AG08396 (cell line): ENCODE data around the gene TNFAIP8L1.

Experiments used
- DNase-seq: peaks from one replicate; pipeline ENCODE4 v3.0.0; 2012; ENCODE audit warnings: low spot score, mixed read lengths

Gene TNFAIP8L1

GRCh38 chr19:4609878-4610511, 29.3 kb upstream of the TNFAIP8L1 start:
- no peak for DNase-seq

- DNase-seq: no peak
These were observed 26.0 kb upstream of the TNFAIP8L1 start for GRCh38 chr19:4613254-4613751.

GRCh38 chr19:4618019-4618418, 21.3 kb upstream of the TNFAIP8L1 start:
- no peak for DNase-seq

DNA sequence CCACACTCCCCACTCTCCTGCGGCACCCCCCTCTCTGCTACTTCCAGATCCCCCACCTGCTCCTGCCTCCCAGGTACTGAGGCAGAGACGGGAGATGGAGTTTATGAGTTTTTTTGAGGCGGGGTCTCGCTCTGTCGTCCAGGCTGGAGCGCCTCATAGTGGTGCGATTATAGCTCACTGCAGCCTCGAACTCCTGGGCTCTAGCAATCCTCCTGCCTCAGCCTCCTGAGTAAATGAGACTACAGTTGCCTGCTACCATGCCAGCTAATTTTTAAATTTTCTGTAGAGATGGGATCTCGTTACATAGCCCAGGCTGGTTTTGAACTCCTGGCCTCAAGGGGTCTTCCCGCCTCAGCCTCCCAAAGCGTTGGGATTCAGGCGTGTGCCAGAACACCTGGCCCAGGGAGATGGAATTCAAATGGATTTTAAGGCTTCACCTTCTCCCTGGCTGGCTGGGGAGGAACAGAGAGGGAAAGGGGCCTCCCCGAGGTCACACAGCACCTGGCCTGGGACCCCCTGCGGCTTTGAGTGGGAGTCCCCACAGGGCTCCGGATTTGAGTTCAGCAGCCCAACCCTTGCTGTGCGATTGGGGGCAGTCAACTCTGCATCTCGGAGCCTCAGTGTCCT, 19.5 kb upstream of the TNFAIP8L1 start:
- DNase-seq: no peak

DNA sequence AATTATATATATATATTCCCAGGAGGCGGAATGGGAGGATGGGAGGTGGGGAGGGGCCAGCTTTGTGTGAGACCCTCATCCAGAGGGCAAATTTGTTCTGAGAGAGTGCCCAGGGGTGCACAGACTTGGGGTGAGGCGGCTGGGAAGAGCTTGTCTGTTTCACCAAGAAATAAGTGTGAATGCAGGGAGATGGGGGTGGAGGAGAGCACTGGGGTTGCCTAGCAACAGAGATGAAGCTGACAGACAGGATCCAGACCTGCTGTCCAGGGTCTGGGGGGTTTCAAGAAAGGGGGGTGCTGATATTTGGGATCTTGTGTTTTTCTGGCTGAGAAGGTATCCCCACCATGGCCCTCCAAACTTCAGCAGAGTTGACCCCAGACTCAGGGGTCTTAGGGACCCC, 18.6 kb upstream of the TNFAIP8L1 start:
- no peak for DNase-seq

DNA sequence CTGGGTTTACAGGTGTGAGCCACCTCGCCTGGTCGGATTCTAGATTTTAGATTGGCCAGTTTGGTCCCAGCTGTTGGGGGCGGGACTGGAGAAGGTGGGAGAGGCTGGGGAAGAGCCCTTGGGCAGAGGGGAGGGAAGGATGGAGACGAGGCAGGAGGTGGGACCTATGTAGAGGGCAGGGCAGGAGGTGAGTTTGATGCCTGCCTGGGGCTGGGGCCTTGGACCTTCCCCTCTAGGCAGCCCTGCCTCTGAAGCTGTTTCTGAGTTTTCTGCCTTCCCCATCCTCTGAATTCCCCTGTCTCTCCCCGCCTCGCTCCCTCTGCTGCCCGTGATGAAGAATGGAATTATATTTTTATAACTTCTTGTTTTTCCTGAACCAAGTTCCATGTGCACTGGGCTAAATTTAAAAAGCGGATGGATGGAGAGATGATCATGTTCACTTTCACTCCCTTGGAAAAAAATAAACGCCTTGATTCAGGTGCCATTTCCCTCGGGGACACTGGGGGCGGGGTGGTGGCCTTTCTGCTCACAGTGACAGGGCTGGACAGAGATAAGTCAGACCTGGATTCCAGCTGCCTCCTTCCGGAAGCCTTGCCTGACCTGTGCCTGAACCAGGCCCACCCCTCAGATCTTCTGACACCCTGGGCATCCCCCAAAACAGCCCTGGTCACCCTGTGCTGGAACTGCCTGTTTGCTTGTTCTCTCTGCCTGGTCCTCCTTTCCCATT, 16.5 kb upstream of the TNFAIP8L1 start:
- DNase-seq: no peak

DNA sequence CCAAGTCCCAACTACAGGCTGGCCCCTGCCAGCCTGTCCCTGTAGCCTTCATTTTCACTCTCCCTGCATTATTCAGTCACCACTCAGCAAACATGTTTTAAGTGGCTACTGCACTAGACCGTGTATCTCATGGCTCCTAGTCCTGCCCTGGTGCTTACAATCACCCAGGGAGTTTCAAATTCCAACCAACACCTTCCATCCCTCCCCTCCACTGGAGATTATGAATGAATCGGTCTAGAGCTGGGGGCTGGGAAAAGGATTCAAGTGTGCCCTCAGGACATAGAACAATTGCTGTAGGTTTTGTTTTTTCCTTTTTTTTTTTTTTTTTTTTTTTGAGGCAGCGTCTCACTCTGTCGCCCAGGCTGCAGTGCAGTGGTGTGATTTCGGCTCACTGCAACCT, 15.0 kb upstream of the TNFAIP8L1 start:
- DNase-seq: no peak

DNA sequence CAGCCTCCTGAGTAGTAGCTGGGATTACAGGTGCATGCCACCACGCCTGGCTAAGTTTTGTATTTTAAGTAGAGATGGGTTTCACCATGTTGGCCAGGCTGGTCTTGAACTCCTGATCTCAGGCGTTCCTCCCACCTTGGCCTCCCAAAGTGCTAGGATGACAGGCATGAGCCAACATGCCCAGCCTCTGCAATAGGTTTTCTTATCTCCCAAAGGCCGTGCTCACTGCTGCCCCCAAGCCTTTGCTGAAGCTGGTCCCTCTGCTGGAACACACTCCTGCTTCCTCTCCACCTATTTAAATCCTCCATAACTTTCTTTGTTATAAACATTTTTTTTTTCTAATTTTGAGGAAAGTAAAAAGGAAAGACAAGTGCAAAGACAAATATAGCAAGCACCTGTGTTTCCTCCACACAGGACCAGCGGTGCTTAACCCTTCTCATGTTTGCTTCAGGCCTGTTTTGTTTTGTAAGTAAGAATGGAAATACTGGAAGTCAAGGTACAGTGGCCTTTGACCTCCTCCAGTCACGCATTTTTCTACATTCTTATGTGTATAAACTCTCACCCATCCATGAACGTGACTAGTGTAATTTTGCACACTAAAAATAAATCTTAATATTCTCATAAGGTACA, 14.5 kb upstream of the TNFAIP8L1 start:
- DNase-seq: no peak

- DNase-seq: peak; percentile 70
These were observed 6.0 kb upstream of the TNFAIP8L1 start for GRCh38 chr19:4633140-4633967.

DNA sequence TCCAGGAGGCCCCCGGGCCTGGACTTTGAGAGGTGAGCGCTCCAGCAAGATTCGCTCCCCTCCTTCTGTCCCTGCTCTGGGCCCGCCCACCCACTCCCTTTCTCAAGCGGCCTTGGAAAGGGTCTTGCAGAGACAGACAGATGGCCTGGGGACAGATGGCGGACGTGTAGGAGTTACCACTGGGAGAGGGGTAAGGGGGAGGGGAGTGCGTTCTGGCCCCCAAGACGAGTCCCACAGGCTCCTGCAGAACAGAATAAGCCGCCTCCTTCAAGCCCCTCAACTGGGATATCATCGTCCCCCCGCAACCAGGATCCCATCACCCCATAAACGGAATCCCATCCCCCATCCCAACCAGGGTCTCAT, 3.6 kb upstream of the TNFAIP8L1 start:
- no peak for DNase-seq

DNA sequence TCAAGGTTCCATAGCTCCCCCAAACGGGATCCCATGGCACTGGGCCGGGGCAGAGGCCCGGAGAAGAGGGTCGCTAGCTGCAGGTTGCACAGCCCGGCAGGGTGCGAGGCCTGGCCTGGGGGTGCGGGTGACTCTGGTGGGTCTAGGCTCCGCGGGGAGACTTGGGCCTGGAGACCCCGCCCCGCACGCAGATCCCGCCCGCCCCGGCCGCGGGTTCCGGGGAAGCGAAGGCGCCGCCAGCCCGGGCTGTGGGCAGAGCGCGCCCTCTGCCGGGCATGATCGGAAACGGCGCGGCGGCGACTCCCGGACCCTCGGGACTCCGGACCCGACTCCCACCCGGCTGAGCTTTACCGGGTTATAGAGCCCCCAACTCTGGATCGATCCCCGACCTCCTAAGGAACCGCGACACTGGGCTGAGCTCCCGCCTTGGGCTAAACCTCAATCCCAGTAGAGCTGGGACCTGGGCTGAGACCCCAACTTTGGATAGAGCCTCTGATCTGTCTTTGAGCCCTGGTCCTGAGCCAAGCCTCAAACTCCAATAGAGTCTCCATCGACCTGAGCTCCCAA, 3.1 kb upstream of the TNFAIP8L1 start:
- DNase-seq: peak; percentile 90

DNA sequence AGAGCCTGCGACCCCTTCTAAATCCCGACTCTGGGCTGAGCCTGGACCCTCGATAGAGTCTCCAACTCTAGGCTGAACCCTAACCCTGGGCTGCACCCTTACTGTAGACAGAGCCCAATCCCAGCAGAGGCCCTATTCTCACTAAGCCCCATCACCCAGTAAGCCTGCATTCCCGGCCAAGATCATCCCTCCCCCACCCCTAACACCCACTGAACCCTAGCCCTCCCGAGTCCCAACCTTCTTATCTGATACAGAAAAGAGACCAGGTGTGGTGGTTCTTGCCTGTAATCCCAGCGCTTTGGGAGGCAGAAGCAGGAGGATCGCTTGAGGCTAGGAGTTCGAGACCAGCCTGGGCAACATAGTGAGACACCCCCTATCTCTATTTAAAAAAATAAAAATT, 2.6 kb upstream of the TNFAIP8L1 start:
- DNase-seq: no peak

DNA sequence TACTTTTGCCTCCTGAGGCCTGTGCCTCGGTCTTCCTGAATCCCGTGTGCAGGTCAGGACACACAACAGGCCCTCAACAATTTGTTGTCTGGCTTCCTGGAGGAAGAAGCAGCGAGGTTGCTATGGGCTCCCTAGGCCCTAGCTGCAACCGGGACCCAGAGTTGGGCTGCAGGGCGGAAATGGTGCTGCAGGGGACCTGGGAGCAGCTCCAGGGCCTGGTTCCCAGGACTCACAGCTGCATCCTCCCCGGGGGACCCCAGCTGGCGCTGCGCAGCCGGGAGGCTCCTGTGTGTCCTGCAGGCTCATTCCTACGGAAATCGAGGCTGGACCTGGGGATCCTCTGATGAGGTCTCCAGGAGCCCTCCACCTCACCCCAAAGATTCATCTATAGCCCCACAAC, 999 bp upstream of the TNFAIP8L1 start:
- DNase-seq: no peak

DNA sequence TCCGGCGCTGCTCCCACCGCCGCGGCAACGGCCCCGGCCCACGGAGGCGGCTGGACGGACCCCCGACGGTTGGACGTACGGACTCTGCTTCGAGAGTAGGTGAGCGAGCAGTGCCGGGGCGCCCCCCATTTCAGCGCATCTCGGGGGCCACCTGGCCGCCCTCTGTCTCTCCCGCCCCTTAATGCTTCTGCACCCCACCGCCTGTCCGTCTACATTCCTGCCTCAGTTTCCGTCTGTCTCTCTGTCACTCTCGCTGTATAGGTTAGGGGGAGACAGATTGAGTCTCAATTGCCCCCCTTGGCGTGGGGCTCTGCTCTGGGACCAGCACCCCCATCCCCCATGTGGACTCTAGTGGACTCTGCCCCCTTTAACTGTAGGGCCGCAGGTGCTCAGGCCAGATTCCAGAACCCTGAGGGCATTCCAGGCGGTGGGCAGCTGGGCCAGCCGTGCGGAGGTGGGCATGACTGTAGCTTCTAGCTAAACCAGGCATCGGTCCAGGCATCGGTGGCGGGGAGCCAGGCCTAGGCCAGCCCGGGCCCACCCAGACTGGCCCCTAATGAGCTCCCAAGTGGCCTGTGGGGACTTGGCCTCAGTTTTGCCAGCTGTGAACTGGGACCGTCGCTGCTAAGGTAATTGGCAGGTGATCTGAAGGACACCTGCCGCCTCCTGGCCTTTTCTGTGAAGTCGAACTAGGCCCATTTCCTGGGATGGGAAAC, 373 bp downstream of the TNFAIP8L1 start:
- no peak for DNase-seq

DNA sequence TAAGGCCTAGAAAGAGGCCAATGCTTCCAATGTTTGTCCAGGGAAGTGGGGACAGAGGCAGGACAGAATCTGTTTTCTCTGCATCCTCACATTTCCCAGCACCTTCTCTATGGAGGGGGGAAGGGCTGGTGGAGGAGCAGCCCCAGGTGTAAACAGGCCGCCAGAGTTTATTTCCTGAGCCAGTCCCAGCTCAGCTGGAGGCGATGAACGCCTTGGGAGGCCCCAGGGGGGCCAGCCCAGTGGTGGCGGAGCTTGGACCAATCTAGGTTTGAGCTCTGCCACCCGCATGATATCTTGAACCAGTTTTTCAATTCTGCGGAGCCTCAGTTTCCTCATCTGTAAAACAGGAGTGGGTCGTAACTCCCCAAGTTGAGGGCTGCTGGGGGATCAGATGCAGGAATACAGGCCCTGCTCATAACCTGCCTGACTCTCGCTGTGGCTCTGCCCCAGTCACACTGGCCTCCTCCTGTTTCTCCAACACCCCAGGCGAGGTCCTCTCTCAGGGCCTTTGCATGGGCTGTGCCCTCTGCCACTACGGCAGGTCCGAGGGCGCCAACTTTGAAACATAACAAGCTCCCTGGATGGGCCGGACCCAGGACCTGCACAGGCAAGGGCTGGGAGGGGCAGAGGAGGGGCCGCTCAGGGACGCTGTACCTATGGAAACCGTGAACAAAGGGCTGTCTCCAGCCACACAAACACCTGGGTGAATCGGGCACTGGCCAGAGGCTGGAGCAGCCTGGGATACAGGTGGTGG, 1.1 kb downstream of the TNFAIP8L1 start:
- DNase-seq: no peak

DNA sequence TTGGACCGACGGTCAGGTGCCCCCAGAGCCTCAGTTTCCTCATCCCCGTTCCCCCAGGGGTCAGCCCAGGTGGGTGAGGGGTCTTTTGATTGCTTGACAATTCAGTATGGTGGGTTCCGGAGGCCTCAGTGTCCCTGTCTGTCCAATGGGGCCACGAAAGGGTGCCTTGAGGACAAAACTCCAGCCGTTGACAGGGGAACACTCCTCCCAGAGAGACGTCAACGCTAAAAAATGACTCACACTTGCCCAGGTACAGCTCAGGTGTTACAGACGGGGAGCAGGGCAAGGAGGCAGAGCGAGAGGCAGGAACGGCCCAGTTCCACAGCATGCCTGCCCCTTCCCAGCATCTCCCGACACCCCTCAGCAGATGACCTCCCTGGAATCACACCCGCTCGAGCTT, 1.8 kb downstream of the TNFAIP8L1 start:
- no peak for DNase-seq

DNA sequence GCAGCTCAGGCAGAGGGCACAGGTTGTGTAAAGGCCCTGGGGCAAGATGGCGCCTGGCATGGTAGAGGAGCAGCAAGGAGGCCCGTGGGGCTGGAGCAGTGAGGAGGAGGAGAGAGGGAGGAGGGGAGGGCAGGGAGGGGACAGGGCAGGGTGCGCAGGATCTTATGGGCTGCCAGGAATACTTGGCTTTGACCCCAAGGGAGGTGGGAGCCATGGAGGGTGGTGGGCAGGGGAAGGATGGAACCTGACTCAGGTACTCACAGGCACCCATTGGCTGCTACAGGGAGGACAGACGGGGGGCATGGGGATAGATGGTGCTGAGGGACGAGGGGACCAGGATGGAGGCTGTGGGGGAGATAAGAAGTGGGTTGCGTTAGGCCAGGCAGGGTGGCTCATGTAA, 3.3 kb downstream of the TNFAIP8L1 start:
- no peak for DNase-seq

DNA sequence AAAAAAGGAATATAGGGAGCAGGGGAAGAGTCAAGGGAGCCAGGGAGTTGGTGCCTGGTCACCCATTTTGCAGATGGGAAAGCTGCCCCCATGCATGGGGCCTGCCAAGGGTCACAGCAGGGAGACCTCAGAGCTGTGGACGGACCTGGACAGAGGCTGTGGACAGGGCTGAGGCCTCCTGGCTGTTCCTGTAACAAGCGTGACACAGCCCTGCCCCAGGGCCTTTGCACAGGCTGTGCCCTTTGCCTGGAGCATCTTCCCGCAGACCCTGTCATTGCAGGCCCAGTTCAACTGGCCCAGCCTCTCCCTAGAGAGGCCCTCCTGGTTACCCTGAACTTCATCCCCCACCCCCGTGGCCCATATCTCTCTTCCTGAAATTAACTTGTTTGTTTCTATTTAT, 6.4 kb downstream of the TNFAIP8L1 start:
- DNase-seq: no peak

- DNase-seq: no peak
These were observed 8.6 kb downstream of the TNFAIP8L1 start for GRCh38 chr19:4647676-4648644.
